Keratinocyte (primary cell): ENCODE measurements around the gene MARVELD1. TPM values are rescaled to one million over a fixed set of nuclear protein-coding genes. Genes with fewer than 3 reads are reported as not detected.

Source experiments
- DNase-seq: peaks from one replicate; pipeline ENCODE4 v3.0.0-alpha.2; 2011; ENCODE audit warnings: low read depth, missing footprints, low spot score
- FAIRE-seq: peaks from 2 replicates; lab custom pipeline; 2011; peaks lifted over from hg19 to GRCh38; lab: Jason Lieb, UNC
- H2AFZ ChIP-seq: 2 replicates; pipeline ENCODE4 v1.6.0; 2012; ENCODE audit warnings: low read length, control low read depth, inconsistent platforms; ENCODE audit not compliant: control insufficient read depth
- H3K27ac ChIP-seq: 2 replicates; pipeline ENCODE4 v1.5.1; 2011; ENCODE audit warnings: low read length; ENCODE audit not compliant: control insufficient read depth, insufficient read depth
- H3K27me3 ChIP-seq: 3 replicates; pipeline ENCODE4 v1.6.0; 2011; ENCODE audit warnings: low read length; ENCODE audit not compliant: control insufficient read depth, insufficient read depth; ENCODE audit errors: extremely low read depth
- H3K36me3 ChIP-seq, 2 experiments: 2 replicates in 1 of 2; 3 replicates in 1 of 2; pipeline ENCODE4 v1.5.1; 2011; ENCODE audit warnings: low read length in 2 of 2, mild to moderate bottlenecking in 1 of 2; ENCODE audit not compliant: control insufficient read depth in 2 of 2, insufficient read depth in 2 of 2; ENCODE audit errors: extremely low read depth in 1 of 2
- H3K4me1 ChIP-seq: 3 replicates; pipeline ENCODE4 v1.5.1; 2011; ENCODE audit warnings: low read length; ENCODE audit not compliant: control insufficient read depth, insufficient read depth; ENCODE audit errors: extremely low read depth
- H3K4me2 ChIP-seq: 3 replicates; pipeline ENCODE4 v1.6.0; 2011; ENCODE audit warnings: low read depth, low read length; ENCODE audit not compliant: control insufficient read depth, insufficient read depth; ENCODE audit errors: extremely low read depth
- H3K4me3 ChIP-seq, 3 experiments: fragments of 200-600 bp in 1 of 3; sonication (generic) in 1 of 3; 2 replicates in 2 of 3; 3 replicates in 1 of 3; pipeline ENCODE4 v1.5.1; 2011 to 2016; ENCODE audit warnings: low read length in 3 of 3, mild to moderate bottlenecking in 3 of 3, control low read depth in 2 of 3, inconsistent platforms in 1 of 3, low read depth in 1 of 3, mixed read lengths in 1 of 3, mixed run types in 1 of 3, moderate library complexity in 1 of 3; ENCODE audit not compliant: control insufficient read depth in 2 of 3, insufficient read depth in 2 of 3; ENCODE audit errors: extremely low read depth in 1 of 3
- H3K79me2 ChIP-seq: 2 replicates; pipeline ENCODE4 v1.6.0; 2012; ENCODE audit warnings: low read length; ENCODE audit not compliant: control insufficient read depth, insufficient read depth
- H3K9ac ChIP-seq: 3 replicates; pipeline ENCODE4 v1.6.0; 2011; ENCODE audit warnings: low read length; ENCODE audit not compliant: control insufficient read depth, insufficient read depth; ENCODE audit errors: extremely low read depth
- H3K9me1 ChIP-seq: 3 replicates; pipeline ENCODE4 v1.6.0; 2011; ENCODE audit warnings: low read length; ENCODE audit not compliant: control insufficient read depth, insufficient read depth; ENCODE audit errors: extremely low read depth
- H3K9me3 ChIP-seq: 2 replicates; pipeline ENCODE4 v1.5.1; 2012; ENCODE audit warnings: low read depth, low read length; ENCODE audit not compliant: control insufficient read depth
- H4K20me1 ChIP-seq: 3 replicates; pipeline ENCODE4 v1.6.0; 2011; ENCODE audit warnings: low read length; ENCODE audit not compliant: control insufficient read depth, insufficient read depth; ENCODE audit errors: extremely low read depth
- CTCF ChIP-seq, 3 experiments: IDR thresholded peaks in 1 of 3; conservative IDR thresholded peaks in 1 of 3; optimal IDR thresholded peaks in 1 of 3; 2 replicates in 2 of 3; 3 replicates in 1 of 3; pipeline versions ENCODE3 to v1.5.1; 2011; ENCODE audit warnings: low read length in 3 of 3, mild to moderate bottlenecking in 3 of 3, moderate library complexity in 2 of 3, control low read depth in 1 of 3, inconsistent platforms in 1 of 3; ENCODE audit not compliant: insufficient read depth in 2 of 3; ENCODE audit errors: extremely low read depth in 1 of 3
- EZH2 ChIP-seq: IDR thresholded peaks from one replicate; pipeline ENCODE4 v1.6.1; 2012; ENCODE audit warnings: inconsistent platforms, mild to moderate bottlenecking, low read length, moderate library complexity
- dilution Hi-C: fragments of 300-500 bp; cut with MboI; formaldehyde crosslinking; loops from one replicate; pipeline ENCODE4 v1.7.0; 2020; ENCODE audit warnings: low sequenced_read_pairs; ENCODE audit not compliant: extremely low pct_ligation_motif_present
- polyA plus RNA-seq, 5 experiments: library from polyadenylated mRNA; depleted of rRNA in 3 of 5; stranded (reverse) in 3 of 5; stranded (forward) in 1 of 5; unstranded in 1 of 5; fragments of >200 nt; gene quantifications; 1 replicate in 1 of 5; 2 replicates in 3 of 5; 3 replicates in 1 of 5; pipeline versions ENCODE4 v1.2.1 to v1.2.3, GENCODE V29; 2011 to 2012; ENCODE audit warnings: missing spikeins in 2 of 5, low read depth in 1 of 5, low replicate concordance in 1 of 5

MARVELD1 gene
- polyA plus RNA-seq, 1 donor (not counting 4 experiments of a cell fraction or from before 2014, with no cell fraction given) = 39.7 TPM

GRCh38 chr10:97719602-97720001 lies 6.1 kb downstream of the MARVELD1 start:
- peak; percentile 29 for FAIRE-seq
- peaks cover 30% of the 10 kb centered on the region for H3K79me2 ChIP-seq
- H3K4me3 ChIP-seq = no peak overlapping the region
- H3K36me3 ChIP-seq = peaks cover 6 to 25% of the 10 kb centered on the region in 2 experiments
- H3K9ac ChIP-seq = peak overlapping the region; percentile 60
- H3K9me3 ChIP-seq = no peaks in the 10 kb centered on the region
- TF ChIP-seq EZH2 (no peak), CTCF (optimal IDR thresholded peaks at IDR 0.05 in 1 of 3, IDR thresholded peaks at IDR 0.05 in 1 of 3, conservative IDR thresholded peaks at IDR 0.05 in 1 of 3; ENCODE audit: extremely low read depth in 1 of 3, insufficient read depth in 2 of 3, low read length in 3 of 3) (no peak)
- peak overlapping the region; percentile 75 for H3K27ac ChIP-seq
- dilution Hi-C loops = no loop called here
- H3K27me3 ChIP-seq = no peaks in the 10 kb centered on the region
- no peak overlapping the region for H2AFZ ChIP-seq
- no peaks in the 10 kb centered on the region for H4K20me1 ChIP-seq
- no peak for DNase-seq
- peak overlapping the region; percentile 47 for H3K4me2 ChIP-seq
- H3K9me1 ChIP-seq = no peaks in the 10 kb centered on the region
- H3K4me1 ChIP-seq = peaks cover 53% of the 10 kb centered on the region

- no peak for DNase-seq
- Histone ChIP-seq H3K4me1 (peaks cover 43% of the 10 kb centered on the region), H3K4me2 (no peak overlapping the region), H3K9me1 (no peaks in the 10 kb centered on the region), H3K9me3 (no peaks in the 10 kb centered on the region), H4K20me1 (no peaks in the 10 kb centered on the region), H3K4me3 (no peak overlapping the region), H3K27me3 (no peaks in the 10 kb centered on the region), H3K79me2 (peaks cover 6% of the 10 kb centered on the region), H2AFZ (no peak overlapping the region), H3K36me3 (peaks cover 5 to 15% of the 10 kb centered on the region in 2 experiments), H3K27ac (no peak overlapping the region), H3K9ac (no peak overlapping the region)
- dilution Hi-C loops = no loop called here
- no peak for FAIRE-seq
- no peak for TF ChIP-seq CTCF (optimal IDR thresholded peaks at IDR 0.05 in 1 of 3, IDR thresholded peaks at IDR 0.05 in 1 of 3, conservative IDR thresholded peaks at IDR 0.05 in 1 of 3; ENCODE audit: extremely low read depth in 1 of 3, insufficient read depth in 2 of 3, low read length in 3 of 3)
- TF ChIP-seq EZH2 = no peak
These were observed 8.6 kb downstream of the MARVELD1 start for GRCh38 chr10:97721871-97722780.
